GM18909 (cell line): ENCODE data around the gene GRIA3.

Experiments
- ATAC-seq: cut with Tn5 transposase; IDR thresholded peaks from one replicate; pipeline ENCODE4 v1.9.1; 2021; ENCODE audit warnings: mild to moderate bottlenecking; ENCODE audit not compliant: unreplicated experiment, poor library complexity

GRIA3 gene

DNA sequence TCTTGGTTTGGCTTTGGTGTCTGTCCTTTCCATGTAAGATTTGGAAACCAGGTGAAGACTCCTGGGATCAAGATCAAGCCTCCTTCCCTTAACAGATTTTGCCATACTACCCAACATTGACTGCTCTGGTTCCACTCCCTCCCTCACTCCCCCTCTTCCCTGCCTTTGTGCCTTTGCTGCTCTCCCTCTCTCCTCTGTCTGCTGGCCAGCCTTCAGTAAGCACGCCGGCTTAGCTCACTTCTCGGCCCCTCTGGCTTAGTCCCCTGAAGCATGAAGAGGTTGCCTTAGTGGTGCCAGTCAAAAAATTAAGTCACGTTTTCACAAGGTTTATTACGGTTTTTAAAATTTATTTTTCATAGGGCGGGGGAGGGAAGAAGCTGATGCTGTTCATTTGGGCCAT lies 6.0 kb downstream of the GRIA3 start:
- no peak for ATAC-seq

DNA sequence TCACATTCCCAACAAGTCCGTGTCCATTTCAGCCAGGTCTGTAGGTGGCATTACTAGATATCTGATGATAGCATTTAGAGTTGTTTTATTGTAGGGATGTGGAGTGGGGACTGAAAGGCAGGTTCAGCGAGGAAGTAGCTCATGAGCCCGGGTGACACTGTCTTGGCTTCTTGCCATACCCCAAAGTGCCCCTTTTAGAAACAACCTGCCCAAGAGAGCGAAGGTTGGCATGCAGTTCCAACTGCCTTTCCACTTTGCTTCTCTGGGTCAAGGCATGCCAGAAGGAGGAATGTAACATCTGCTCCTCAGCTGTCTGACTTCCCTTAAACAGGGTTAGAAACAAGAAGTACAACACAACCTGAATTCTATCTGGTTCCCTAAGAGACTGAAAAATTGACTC lies 9.0 kb downstream of the GRIA3 start:
- ATAC-seq: no peak

DNA sequence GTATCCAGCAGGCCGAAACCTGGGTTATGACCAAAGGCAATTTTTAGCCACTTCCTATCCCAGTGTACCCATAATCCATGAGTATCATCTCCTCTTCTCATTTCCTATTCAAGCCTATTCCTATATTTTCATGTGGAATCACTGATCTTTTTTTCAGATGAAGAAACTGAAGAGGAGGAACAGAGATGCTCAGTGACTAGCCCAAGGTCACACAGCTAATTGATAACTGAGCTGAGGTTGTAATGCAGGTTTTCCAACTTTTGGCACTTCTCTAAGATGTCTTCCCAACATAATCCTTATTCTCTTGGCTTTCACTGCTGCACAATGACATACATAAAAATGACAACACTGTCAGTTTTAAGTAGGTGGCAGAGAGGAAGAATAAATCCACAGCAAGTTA lies 15.3 kb downstream of the GRIA3 start:
- ATAC-seq: no peak

DNA sequence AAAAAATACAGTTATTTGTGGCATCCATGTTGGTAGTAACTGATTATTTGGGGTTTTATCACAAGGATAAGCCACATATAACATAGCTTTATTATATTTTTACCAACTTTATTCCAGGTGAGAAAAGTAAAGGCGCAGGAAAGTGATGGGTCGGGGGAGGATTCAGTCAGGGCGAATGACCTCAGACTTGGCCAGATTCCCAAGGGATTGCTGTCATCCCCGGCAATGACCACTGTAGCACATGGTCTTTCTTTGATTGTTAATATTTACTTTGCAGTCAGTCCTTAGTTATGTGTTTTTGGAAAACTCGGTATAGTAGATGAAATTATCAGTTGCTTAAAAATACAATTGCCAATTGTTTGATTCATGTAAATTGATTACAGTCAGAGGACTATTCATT lies 17.6 kb downstream of the GRIA3 start:
- ATAC-seq: no peak

DNA sequence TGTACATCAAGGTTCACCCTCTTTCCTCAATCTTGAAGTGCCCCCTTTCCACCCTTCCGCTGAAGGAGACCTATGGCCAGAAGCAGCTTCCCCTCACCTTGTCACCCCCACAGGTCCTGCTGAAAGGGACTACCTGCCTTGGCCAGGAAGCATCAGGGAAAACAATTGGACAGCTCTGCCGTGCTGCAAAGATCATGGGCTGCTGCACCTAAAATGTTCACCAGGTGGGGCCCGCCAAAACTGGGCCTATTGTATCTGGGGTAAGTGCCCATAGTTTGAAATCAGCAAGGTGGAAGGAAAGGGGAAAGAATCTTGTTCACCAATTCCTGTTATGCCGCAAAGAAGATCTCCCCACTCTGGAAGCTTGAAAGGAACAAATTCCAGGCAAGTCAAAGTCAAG lies 18.4 kb downstream of the GRIA3 start:
- ATAC-seq: no peak

DNA sequence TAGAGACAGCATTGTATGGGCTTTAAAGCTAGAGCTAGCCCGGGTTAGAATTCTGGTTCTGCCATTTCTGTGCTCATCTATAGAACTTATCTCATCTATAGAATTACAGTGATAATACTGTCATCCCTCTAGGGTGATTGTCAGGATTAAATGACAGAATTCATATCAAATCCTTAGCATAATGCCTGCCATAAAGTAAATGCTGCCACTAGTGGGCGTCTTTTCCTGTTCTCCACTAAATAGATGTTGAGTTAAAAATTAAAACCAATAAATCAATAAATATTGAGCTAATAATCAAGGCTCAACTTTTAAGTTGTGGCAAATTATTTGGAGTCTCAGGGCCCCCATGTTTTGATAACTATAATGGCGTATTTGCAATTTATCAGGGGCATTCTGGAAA lies 19.7 kb downstream of the GRIA3 start:
- ATAC-seq: no peak

DNA sequence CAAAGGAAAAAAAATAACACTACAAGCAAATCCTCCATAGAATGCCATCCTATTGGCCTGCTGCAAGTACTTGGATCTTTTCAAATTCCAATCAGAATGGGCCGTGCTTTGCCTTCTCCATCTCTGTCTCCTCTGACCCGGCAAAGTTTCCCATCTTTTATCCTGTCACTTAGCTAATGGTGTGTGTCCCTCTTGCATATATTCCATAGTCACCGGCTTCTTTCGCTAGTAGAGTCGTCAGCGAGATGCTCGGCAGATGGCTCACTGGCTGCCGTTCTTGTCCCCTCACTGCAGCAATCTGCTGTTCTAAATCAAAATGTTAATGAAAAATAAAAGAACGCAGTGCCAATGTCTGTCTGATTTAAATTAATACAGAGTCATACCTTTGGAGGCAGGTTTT lies 22.1 kb downstream of the GRIA3 start:
- no peak for ATAC-seq

DNA sequence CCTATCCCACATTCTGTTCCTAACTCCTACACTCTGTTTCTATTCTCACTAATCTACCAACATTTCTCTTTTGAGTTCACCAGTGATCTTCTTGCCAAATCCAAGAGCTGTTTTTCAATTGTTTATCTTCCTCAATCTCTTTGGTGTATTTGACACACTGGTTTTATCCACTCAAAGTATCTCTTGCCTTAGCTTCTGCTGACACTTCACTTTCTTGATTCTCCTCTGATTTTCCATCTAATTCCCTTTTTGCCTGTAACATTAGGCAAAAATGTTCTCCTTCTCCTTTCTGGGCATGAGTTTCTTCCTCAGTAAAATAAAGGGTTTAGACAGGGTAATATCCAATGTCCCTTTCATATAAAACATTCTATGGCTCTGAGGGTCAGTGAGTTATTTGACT lies 26.2 kb downstream of the GRIA3 start:
- ATAC-seq: no peak

DNA sequence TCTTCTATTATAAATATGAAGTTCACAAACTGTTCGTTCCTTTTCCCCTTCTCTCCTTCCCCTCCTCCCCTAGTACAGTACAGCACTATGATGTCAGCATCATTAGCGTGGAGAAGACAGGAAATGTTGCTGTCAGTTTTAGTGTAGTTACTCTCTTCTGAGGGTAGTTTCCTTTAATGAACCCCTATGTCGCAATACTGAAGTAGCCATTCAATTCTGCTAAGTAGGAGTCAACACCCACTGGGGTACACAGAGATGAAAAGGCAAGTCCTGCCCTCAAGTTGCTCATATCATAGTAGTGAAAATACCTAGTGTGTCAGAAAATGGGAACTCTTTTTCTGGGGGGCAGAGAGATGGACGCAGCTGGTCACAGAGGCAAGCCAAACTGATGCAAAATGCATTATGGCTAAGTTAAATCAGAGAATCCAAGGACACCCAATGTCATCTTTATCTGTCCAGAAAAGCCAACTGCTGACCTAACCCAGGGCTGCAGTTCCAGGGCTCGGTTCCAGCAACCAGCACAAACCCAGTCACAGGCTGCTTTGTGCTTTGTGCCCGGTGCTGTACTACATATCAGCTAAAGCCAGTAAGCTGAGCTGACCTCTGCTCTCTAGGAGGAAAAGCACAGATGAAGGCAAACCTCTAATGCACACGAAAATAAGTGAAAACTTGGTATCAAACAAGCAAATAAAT lies 31.5 kb downstream of the GRIA3 start:
- ATAC-seq: no peak

DNA sequence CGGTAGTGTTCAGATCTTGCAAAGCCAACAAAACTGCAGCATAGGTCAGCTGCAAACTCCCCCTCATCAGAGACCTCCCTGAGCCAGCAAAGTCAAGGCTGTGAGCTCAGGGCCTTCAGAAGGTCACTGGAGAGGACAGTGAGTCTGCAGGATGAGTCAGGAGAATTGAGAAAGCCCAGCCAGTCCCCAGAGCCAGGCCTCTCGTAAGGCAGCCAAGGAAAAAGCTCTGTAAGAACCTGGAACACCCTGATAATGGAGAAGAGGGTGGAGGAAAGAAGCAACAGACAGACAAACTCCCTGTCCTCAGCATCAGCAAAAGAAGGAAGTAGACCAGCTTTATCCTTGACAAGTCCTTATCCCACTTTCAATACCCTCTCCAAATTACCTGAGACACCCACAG lies 33.0 kb downstream of the GRIA3 start:
- no peak for ATAC-seq

DNA sequence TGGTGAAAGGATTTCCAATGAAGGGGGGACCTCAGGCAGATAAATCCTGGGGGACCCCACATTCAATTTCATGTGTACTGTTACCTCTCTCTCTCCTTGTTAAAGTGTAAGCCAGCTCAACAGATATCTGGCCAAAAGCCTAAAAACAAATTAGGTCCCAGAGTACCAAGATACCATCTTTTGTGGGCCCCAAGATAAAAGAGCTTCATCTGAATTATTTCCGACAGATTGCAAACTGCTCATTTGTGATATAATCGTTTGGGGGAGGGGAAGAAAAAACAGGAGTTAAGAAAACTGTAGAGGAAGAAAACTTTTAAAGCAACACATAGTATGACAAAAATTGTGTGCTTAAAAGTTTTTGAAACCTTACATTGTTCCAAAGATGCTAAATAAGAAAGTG lies 33.6 kb downstream of the GRIA3 start:
- no peak for ATAC-seq

DNA sequence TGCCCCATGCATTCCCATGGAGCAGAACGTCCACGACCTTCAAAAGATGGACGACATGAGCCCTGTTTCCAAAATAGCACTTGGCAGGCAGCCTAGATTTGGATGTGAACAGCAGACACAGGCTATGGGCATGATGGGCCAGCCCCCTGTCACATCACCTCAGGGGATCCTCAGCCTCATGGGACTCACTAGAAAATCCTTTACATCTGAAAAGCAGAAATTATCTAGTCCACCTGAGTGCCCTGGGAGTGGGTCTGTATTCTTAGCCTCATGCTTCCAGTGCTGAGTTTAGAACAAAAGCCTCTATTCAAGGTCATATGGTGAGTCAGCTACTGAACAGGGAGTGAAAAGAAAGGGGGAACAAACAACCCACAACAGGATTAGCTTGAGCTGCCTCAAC lies 35.8 kb downstream of the GRIA3 start:
- no peak for ATAC-seq

DNA sequence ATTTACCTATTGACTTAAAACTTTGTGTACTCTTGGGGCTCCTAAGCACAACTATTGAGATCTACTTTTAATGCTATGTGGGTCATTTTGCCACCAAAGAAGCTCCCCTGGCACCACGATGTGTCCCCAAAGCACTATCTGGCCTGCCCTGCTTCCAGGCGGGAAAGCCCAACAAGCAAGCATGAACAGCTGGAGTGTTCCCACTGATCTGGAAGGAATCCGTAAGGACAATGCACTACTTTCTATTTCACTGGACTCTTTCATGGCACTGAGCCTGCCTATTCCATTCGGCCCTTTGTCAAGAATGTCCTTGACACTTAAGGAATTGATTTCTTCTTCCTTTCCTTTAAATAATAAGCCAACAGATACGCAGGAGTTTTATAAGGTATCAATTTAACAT lies 38.8 kb downstream of the GRIA3 start:
- no peak for ATAC-seq

DNA sequence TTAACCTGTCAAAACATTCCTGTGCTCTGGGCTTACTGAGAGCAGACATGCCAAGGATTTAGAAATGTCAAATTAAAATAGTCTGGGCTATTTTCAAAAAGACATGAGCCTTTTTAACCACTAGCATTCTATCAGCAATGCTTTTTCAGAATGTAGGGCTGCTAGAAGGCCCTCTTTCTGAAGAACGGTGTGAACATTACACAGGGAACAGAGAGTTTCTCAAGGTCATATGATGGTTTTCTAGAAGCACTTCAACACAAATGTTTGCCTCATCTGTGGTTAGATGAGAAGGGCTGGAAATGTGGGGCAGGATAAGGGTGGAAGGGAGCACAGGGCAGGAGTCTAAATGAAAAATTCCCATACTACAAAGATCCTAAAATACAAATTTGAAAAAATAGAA lies 39.3 kb downstream of the GRIA3 start:
- peak; percentile 23 for ATAC-seq

DNA sequence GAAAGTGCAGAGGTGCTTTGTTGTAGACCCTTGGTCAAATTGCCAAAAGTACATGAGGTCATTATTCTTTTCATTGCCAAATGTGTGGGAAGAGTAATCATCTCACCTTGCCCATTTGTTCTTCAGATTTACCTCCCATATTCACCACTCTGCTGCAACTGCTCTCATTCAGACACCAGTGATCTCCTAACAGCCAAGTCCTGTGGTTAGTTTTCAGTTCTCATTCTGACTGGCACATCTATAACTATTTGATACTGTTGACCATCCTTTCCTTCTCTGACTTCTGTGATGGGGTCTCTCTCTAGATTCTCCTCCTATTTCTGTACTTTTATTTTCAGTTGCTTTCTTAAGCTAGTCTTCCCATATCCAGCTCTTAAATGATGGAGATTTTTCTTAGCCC lies 39.8 kb downstream of the GRIA3 start:
- ATAC-seq: peak; percentile 94

DNA sequence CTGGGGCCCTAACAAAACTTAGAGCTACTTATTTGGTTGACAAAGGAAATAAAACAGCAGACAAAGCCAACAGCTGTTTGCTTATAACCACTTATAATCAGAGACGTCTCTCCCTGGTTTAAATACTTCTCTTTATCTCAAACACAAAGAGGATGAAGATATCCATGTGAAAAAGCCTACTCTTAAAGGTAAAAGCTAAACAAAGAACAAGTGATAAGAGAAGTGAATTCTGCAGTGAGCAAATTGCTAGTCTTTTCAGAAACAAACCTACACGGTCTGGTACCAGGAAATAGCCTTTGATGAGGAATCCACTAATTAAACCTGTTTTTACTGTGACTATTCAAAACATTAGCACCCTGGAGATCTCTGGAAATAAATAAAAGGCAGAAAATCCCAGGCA lies 46.7 kb downstream of the GRIA3 start:
- ATAC-seq: no peak

DNA sequence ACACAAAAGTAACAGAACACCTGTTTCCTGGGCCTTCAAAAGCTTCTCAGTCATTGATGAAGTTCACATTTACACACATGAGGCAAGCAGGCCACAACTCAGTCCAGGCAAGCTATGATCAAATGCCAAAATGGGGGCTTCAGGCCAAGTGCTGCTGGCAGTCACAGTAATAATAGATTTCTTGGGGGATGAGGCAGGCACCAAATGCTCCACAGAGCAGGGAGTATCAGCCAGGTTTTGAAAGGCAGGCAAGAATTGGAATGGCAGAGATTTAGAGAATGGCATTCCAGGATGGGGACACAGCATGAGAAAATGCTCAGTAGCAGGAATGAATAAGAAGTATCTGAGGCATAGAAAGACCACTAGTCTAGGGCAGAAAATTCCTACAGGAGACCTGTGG lies 52.8 kb downstream of the GRIA3 start:
- no peak for ATAC-seq

DNA sequence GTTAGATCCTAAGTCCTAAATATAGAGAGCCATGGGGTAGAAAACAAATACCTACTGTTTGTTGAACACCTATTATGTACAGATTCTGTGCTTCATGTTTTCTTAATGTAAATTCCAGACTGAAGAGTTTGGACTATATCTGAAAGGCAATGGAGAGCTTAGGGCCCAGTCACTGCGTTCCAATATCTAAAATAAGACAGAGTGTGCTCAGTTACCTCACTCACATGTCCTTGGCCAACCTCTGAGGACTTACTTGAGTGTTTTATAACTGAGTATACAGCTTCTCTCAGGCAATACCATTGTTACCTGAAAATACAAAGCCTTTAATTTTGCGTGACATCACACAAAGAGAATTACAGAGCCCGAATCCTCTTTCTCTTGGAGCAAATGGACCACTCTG lies 53.2 kb downstream of the GRIA3 start:
- ATAC-seq: no peak

DNA sequence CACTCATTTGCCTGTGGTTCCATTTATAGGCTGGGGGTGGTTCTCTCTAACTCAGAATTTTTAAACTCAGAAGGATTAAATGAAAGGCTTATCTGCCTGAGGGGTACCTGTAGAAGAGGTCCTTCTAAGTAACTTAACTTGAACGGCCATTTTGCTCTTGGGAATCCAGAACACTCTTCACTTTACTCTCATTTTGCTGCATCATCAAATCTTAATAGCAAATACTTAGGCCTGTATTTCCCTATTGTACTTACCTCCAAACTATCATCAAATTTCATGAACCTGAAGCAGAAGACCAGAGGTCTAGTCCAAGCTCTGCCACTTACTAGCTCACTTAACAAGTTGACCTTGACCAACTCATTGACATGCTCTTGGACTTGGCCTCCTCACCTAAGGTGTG lies 70.4 kb downstream of the GRIA3 start:
- ATAC-seq: no peak

DNA sequence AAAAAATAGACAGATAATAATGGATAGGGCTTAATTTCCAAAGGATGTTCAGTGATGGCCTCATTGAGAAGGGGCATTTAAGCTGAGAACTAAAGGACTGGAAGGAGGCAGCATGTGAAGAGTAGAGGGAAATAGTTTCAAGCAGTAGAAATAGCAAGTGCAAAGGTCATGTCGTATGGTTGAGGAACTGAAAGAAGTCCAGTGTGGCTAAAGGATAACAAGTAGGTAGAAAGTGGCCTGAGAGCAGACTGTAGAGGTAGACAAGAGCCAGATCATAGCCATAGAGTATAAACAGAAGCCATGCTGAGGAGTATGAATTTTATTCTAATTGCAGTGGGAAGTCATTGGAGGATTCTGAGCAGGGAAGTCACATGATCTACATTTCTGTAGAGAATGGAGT lies 72.3 kb downstream of the GRIA3 start:
- peak; percentile 91 for ATAC-seq

DNA sequence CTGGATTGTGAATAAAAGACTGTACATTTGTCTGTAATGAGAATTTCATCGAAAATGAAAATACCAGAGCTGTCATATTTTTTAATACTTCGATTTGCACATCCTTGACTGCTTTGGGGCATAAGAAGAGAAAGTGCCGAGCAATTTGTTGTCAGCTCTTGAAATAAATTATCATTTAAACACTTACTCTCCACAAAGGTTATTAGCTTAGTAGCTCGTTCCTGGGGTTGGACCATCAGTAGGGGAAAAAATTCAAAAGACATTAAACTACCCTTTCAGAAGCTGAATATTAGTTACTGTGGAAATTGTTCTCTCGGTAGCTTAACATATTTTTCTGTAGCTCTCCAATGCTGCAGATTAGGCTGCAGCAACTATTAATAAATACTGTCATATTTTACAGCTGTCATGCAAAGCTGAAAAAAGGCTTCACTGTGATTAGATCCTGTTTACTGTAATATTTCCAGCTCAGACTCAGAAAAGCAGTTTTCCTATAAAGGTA lies 76.9 kb downstream of the GRIA3 start:
- ATAC-seq: no peak

DNA sequence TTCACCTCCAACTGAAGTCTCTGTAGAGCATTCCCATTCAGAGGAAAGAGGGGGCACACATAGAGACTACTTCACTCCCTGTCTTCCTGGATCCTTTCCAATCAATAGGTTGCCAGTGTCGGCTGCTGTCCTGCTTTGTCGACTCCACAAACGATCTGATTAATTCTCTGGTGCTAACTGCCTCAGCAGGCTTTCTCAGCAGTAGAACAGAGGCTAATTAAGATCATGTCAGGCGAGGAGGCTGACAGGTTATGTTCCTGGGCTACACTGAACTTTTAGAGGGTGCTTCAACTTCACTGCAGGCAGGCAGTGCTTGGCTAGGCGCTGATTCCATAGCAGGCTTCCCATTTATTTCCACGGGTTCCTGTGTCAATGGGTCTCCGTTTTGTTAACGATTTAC lies 79.2 kb downstream of the GRIA3 start:
- ATAC-seq: no peak

DNA sequence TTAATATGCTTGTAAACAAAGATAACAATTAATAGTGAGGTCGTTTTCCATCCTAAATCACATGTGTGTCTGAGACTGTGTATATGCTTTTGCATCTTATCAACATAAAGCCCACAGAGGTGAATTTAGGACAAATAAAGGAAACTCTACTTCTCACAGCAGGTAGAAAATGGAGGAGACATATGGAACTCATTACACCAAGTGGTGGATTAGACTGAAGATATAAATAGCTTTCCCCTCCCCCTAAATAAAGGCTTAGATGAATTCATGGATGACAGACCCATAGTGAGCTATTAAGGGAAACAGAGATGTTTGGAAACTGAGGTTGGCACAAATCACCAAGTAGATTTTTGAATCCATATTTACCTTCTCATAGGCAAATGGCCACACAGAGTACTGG lies 79.7 kb downstream of the GRIA3 start:
- ATAC-seq: no peak
